HL-60 (cell line): ENCODE results near the gene PIP5K1C.

Experiments used
- POLR2AphosphoS5 ChIP-seq: IDR thresholded peaks from 2 replicates; pipeline ENCODE4 v1.6.1; 2012; ENCODE audit warnings: low read depth
- TF ChIP-seq, protein P1 (sequence below): IDR thresholded peaks from one replicate; pipeline ENCODE4 v1.5.1; 2011; ENCODE audit warnings: low read length, control low read depth, inconsistent platforms; ENCODE audit not compliant: insufficient read depth

DNA sequence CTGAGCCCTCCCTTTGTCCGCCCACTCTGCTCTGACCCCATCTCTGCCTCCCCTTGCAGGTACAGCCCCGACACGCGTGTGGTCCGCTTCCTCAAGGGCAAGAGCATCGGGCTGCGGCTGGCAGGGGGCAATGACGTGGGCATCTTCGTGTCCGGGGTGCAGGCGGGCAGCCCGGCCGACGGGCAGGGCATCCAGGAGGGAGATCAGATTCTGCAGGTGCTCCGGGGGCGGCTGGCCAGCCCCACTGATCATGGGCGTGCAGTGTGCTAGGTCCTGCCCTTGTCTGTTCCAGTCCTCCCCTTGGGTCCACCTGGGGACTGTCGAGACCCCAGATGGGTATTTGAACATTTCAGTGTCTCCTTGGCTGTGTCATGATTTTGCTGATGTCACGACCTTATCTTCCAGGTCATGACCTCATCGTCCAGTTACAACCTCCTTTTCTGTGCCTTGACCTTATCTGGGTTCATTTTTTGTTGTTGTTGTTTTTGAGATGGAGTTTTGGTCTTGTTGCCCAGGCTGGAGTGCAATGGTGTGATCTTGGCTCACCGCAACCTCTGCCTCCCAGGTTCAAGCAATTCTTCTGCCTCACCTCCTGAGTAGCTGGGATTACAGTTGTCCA is 35.9 kb upstream of the PIP5K1C start:
- no peak for TF ChIP-seq POLR2AphosphoS5
- TF ChIP-seq, protein P1, sequence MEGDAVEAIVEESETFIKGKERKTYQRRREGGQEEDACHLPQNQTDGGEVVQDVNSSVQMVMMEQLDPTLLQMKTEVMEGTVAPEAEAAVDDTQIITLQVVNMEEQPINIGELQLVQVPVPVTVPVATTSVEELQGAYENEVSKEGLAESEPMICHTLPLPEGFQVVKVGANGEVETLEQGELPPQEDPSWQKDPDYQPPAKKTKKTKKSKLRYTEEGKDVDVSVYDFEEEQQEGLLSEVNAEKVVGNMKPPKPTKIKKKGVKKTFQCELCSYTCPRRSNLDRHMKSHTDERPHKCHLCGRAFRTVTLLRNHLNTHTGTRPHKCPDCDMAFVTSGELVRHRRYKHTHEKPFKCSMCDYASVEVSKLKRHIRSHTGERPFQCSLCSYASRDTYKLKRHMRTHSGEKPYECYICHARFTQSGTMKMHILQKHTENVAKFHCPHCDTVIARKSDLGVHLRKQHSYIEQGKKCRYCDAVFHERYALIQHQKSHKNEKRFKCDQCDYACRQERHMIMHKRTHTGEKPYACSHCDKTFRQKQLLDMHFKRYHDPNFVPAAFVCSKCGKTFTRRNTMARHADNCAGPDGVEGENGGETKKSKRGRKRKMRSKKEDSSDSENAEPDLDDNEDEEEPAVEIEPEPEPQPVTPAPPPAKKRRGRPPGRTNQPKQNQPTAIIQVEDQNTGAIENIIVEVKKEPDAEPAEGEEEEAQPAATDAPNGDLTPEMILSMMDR: no peak
